HepG2 (cell line): ENCODE measurements around the gene PIK3R1. TPM values are rescaled to one million over a fixed set of nuclear protein-coding genes. Genes with fewer than 3 reads are reported as not detected.

Experiments used
- ATAC-seq: fragments of 200-7000 bp; cut with Tn5 transposase; 3 replicates; pipeline ENCODE4 v1.9.1; 2020; ENCODE audit warnings: mild to moderate bottlenecking, moderate library complexity
- BruUV-seq: library from RNA; stranded (reverse); fragments of 400-500 nt; replicated peaks from 2 replicates; lab custom pipeline; 2021; lab: Mats Ljungman, UMichigan
- CTCF ChIA-PET: fragments of 300-600 bp; formaldehyde crosslinking; extraction: SDS; loops from one replicate; lab custom pipeline; 2021; ENCODE audit warnings: low total read pairs, inconsistent platforms, low intra/inter-chr PET ratio; lab: Yijun Ruan, JAX
- POLR2A ChIA-PET: fragments of 350-600 bp; sonication (Branson Sonifier 250); formaldehyde crosslinking; loops from one replicate; lab custom pipeline; 2020; ENCODE audit warnings: antibody characterized with exemption, inconsistent platforms; lab: Yijun Ruan, JAX
- DNase-seq: peaks from one replicate; pipeline ENCODE4 v3.0.0-alpha.2; 2015; ENCODE audit warnings: low spot score
- FAIRE-seq: peaks from 3 replicates; lab custom pipeline; 2011; peaks lifted over from hg19 to GRCh38; lab: Jason Lieb, UNC
- H2AFZ ChIP-seq: one replicate; pipeline ENCODE4 v1.6.1; 2011; ENCODE audit warnings: low read length, inconsistent platforms
- H3K27ac ChIP-seq: fragments of 300-600 bp; 3 replicates; pipeline ENCODE4 v1.8.0; 2011; ENCODE audit warnings: mixed run types, mild to moderate bottlenecking, mixed read lengths, low read length, inconsistent platforms; ENCODE audit not compliant: insufficient read depth; ENCODE audit errors: extremely low read length
- H3K27me3 ChIP-seq, 2 experiments: fragments of 200-600 bp in 1 of 2; 2 replicates in 1 of 2; 3 replicates in 1 of 2; pipeline versions ENCODE4 v1.6.0 to v1.8.0; 2011; ENCODE audit warnings: low read length in 2 of 2, mild to moderate bottlenecking in 2 of 2, moderate library complexity in 2 of 2, inconsistent platforms in 1 of 2; ENCODE audit not compliant: insufficient read depth in 2 of 2, control insufficient read depth in 1 of 2
- H3K36me3 ChIP-seq, 2 experiments: fragments of 200-600 bp in 1 of 2; replicated peaks in 1 of 2; 2 replicates in 1 of 2; 3 replicates in 1 of 2; pipeline versions ENCODE4 v1.5.1 to v1.8.0; 2011; ENCODE audit warnings: low read length in 2 of 2, inconsistent platforms in 1 of 2; ENCODE audit not compliant: insufficient read depth in 2 of 2, control insufficient read depth in 1 of 2
- H3K4me1 ChIP-seq: 2 replicates; pipeline ENCODE4 v1.5.1; 2012; ENCODE audit warnings: low read length, inconsistent platforms; ENCODE audit not compliant: insufficient read depth
- H3K4me2 ChIP-seq: 2 replicates; pipeline ENCODE4 v1.6.0; 2011; ENCODE audit warnings: low read depth, low read length, inconsistent platforms
- H3K4me3 ChIP-seq, 3 experiments: fragments of 200-600 bp in 1 of 3; sonication (generic), shearing (Covaris generic) in 1 of 3; replicated peaks in 1 of 3; 2 replicates each; pipeline ENCODE4 v1.5.1; 2011 to 2016; ENCODE audit warnings: low read length in 3 of 3, inconsistent platforms in 2 of 3, low read depth in 2 of 3, mild to moderate bottlenecking in 2 of 3, control low read depth in 1 of 3, mixed read lengths in 1 of 3; ENCODE audit not compliant: insufficient read depth in 1 of 3
- H3K79me2 ChIP-seq: one replicate; pipeline ENCODE4 v1.6.1; 2011; ENCODE audit warnings: low read length, inconsistent platforms; ENCODE audit not compliant: insufficient read depth
- H3K9ac ChIP-seq: 2 replicates; pipeline ENCODE4 v1.6.0; 2011; ENCODE audit warnings: mild to moderate bottlenecking, low read depth, low read length, inconsistent platforms; ENCODE audit not compliant: insufficient read depth
- H3K9me3 ChIP-seq: 2 replicates; pipeline ENCODE4 v1.5.1; 2012; ENCODE audit warnings: mild to moderate bottlenecking, low read length
- H4K20me1 ChIP-seq: 2 replicates; pipeline ENCODE4 v1.6.0; 2011; ENCODE audit warnings: inconsistent platforms, mild to moderate bottlenecking, low read length, moderate library complexity; ENCODE audit not compliant: insufficient read depth
- ADNP ChIP-seq: sonication (generic); formaldehyde crosslinking; IDR thresholded peaks from 2 replicates; pipeline ENCODE4 v1.4.0; 2020; ENCODE audit warnings: missing genetic modification reagents
- ESRRA ChIP-seq: sonication (generic); formaldehyde crosslinking; IDR thresholded peaks from 2 replicates; pipeline ENCODE4 v1.5.1; 2020; ENCODE audit warnings: mild to moderate bottlenecking, low read depth, missing genetic modification reagents
- HOXA9 ChIP-seq: sonication (generic); formaldehyde crosslinking; IDR thresholded peaks from 2 replicates; pipeline ENCODE4 v1.8.1; 2022; ENCODE audit warnings: missing genetic modification reagents, mild to moderate bottlenecking, moderate library complexity, borderline replicate concordance
- ISL2 ChIP-seq: sonication (generic); formaldehyde crosslinking; IDR thresholded peaks from 2 replicates; pipeline ENCODE4 v1.5.0; 2020; ENCODE audit warnings: missing genetic modification reagents
- KDM1A ChIP-seq: IDR thresholded peaks from 2 replicates; pipeline ENCODE4 v1.6.1; 2016; ENCODE audit warnings: missing compliant biosample characterization
- MBNL3 ChIP-seq: fragments of 250-450 bp; sonication (Bioruptor Pico); conservative IDR thresholded peaks from 2 replicates; pipeline ENCODE4 v1.8.0; 2022; ENCODE audit warnings: mild to moderate bottlenecking, inconsistent platforms
- NFRKB ChIP-seq: fragments of 450-650 bp; IDR thresholded peaks from 2 replicates; pipeline ENCODE4 v1.6.1; 2017
- RNF2 ChIP-seq: fragments of 450-650 bp; conservative IDR thresholded peaks from 2 replicates; pipeline ENCODE4 v1.6.1; 2016; ENCODE audit warnings: low read depth
- SMAD1 ChIP-seq: sonication (generic); formaldehyde crosslinking; IDR thresholded peaks from 2 replicates; pipeline ENCODE4 v1.4.0; 2020; ENCODE audit warnings: missing genetic modification reagents, low read depth, mild to moderate bottlenecking, borderline replicate concordance
- THAP9 ChIP-seq: sonication (generic); formaldehyde crosslinking; IDR thresholded peaks from 2 replicates; pipeline ENCODE4; 2020; ENCODE audit warnings: missing genetic modification reagents, mild to moderate bottlenecking, borderline replicate concordance
- ZBTB7A ChIP-seq: sonication (generic); formaldehyde crosslinking; IDR thresholded peaks from 2 replicates; pipeline ENCODE4 v1.8.0; 2022; ENCODE audit warnings: mild to moderate bottlenecking, missing genetic modification reagents
- ZNF34 ChIP-seq: sonication (generic); formaldehyde crosslinking; IDR thresholded peaks from 2 replicates; pipeline ENCODE4 v1.4.0; 2020; ENCODE audit warnings: mild to moderate bottlenecking, missing genetic modification reagents, borderline replicate concordance
- ZNF496 ChIP-seq: sonication (generic); formaldehyde crosslinking; IDR thresholded peaks from 2 replicates; pipeline ENCODE4 v1.8.1; 2023; ENCODE audit warnings: mild to moderate bottlenecking, moderate library complexity, missing genetic modification reagents; ENCODE audit not compliant: insufficient replicate concordance
- ZNF792 ChIP-seq: IDR thresholded peaks from 2 replicates; pipeline ENCODE4 v1.6.1; 2016
- WGBS: methylation state at CpG from one replicate; pipeline ENCODE4 v1.1.6; 2017; ENCODE audit warnings: low lambda C conversion rate; 5-methylcytosine and 5-hydroxymethylcytosine counted together
- in situ Hi-C: cut with HindIII; loops from 2 replicates; pipeline ENCODE4 v1.10.0; 2017; ENCODE audit warnings: low pct_unique_long_range_greater_than_20kb; ENCODE audit not compliant: extremely low pct_ligation_motif_present
- intact Hi-C: fragments of 100-400 bp; cut with micrococcal nuclease; formaldehyde crosslinking; loops from one replicate; pipeline ENCODE4 v1.10.0; 2022; ENCODE audit not compliant: unreplicated experiment
- polyA plus RNA-seq, 8 experiments: library from polyadenylated mRNA; depleted of rRNA in 3 of 8; stranded (reverse) in 7 of 8; unstranded in 1 of 8; fragments of >200 nt; fragmentation: Illumina TruSeq in 4 of 8; extraction: Trizol in 4 of 8; gene quantifications; 2 replicates each; pipeline versions ENCODE4 v1.2.1 to v1.2.3, GENCODE V29; 2011 to 2016; ENCODE audit warnings: low read depth in 4 of 8, missing spikeins in 1 of 8, mixed read lengths in 1 of 8; ENCODE audit not compliant: insufficient read depth in 1 of 8
- total RNA-seq, 5 experiments: library from RNA; depleted of rRNA; stranded (reverse); fragments of >200 nt; fragmentation: Illumina TruSeq; extraction: Trizol; gene quantifications; 2 replicates each; pipeline ENCODE4 v1.2.3, GENCODE V29; 2016; ENCODE audit warnings: low read depth in 1 of 5
- TF ChIP-seq, protein P1 (sequence below): sonication (generic); formaldehyde crosslinking; IDR thresholded peaks from 2 replicates; pipeline ENCODE4 v1.8.1; 2023; ENCODE audit warnings: mild to moderate bottlenecking, missing genetic modification reagents, borderline replicate concordance

The PIK3R1 gene
- total and polyA plus RNA-seq, 2 of the 13 experiments (the other 11 are each of a cell fraction or from before 2014, with no cell fraction given), result 8.4 to 21.3 TPM

GRCh38 chr5:68176253-68176652 is 39.3 kb upstream of the PIK3R1 start:
- TF ChIP-seq, protein P1, sequence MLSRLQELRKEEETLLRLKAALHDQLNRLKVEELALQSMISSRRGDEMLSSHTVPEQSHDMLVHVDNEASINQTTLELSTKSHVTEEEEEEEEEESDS (CRISPR knock-in tag), result no peak
- no peak for TF ChIP-seq ZBTB7A
- no peak for TF ChIP-seq SMAD1 (CRISPR knock-in tag)
- TF ChIP-seq ZNF792 (CRISPR knock-in tag), result no peak
- no peak for TF ChIP-seq ESRRA
- TF ChIP-seq ZNF496 (CRISPR knock-in tag), result no peak
- TF ChIP-seq THAP9 (CRISPR knock-in tag), result no peak
- TF ChIP-seq ZNF34, result no peak
- no peak for TF ChIP-seq ISL2 (CRISPR knock-in tag)
- TF ChIP-seq HOXA9 (CRISPR knock-in tag), result no peak
- TF ChIP-seq MBNL3 (CRISPR knock-in tag), result no peak
- no peak for TF ChIP-seq KDM1A
- TF ChIP-seq RNF2, result no peak
- TF ChIP-seq NFRKB, result no peak
- TF ChIP-seq ADNP (CRISPR knock-in tag), result no peak
- H3K9ac ChIP-seq, result no peak overlapping the region
- DNase-seq (no peak), ATAC-seq (no peak), FAIRE-seq (no peak)
- BruUV-seq, result no TSS peak
- WGBS, result 83% methylated on average over 6 of the region's 6 CpGs
- no peak overlapping the region for H2AFZ ChIP-seq
- no peaks in the 10 kb centered on the region for H3K27me3 ChIP-seq
- H3K36me3 ChIP-seq, result no peaks in the 10 kb centered on the region
- ChIA-PET POLR2A (no interaction called here), CTCF (no interaction called here)
- H3K4me2 ChIP-seq, result no peak overlapping the region
- no peak overlapping the region for H3K27ac ChIP-seq
- no peaks in the 10 kb centered on the region for H3K79me2 ChIP-seq
- H3K4me3 ChIP-seq, result no peak overlapping the region
- no peaks in the 10 kb centered on the region for H3K9me3 ChIP-seq
- H3K4me1 ChIP-seq, result peaks cover 19% of the 10 kb centered on the region
- H4K20me1 ChIP-seq, result no peaks in the 10 kb centered on the region
- in situ Hi-C loops (no loop called here), intact Hi-C loops (no loop called here)
